ENCODE results near the gene CADM4.

DNA sequence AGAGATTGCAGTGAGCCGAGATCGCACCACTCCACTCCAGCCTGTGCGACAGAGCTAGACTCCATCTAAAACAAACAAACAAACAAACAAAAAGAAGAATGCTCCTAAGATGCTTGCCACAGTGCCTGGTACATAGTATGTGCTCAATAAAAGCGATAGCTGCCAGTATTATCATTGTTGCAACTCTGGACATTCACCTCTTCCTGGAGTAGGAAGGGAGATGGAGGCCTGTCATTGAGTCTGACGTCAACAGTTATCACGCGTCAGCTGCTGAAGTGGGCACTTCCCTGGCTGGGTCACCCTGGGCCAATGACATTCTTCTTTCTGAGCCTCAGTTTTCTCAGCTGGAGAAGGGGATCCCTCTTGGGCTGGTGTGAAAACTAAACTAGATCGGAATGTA lies 34.5 kb upstream of the CADM4 start:
- TF ChIP-seq, protein P1, sequence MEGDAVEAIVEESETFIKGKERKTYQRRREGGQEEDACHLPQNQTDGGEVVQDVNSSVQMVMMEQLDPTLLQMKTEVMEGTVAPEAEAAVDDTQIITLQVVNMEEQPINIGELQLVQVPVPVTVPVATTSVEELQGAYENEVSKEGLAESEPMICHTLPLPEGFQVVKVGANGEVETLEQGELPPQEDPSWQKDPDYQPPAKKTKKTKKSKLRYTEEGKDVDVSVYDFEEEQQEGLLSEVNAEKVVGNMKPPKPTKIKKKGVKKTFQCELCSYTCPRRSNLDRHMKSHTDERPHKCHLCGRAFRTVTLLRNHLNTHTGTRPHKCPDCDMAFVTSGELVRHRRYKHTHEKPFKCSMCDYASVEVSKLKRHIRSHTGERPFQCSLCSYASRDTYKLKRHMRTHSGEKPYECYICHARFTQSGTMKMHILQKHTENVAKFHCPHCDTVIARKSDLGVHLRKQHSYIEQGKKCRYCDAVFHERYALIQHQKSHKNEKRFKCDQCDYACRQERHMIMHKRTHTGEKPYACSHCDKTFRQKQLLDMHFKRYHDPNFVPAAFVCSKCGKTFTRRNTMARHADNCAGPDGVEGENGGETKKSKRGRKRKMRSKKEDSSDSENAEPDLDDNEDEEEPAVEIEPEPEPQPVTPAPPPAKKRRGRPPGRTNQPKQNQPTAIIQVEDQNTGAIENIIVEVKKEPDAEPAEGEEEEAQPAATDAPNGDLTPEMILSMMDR (IDR thresholded peaks at IDR 0.05), result no peak
- TF ChIP-seq POLR2A (IDR thresholded peaks at IDR 0.05), result no peak
